ENCODE data around the gene TYW5.
A peak's percentile ranks its signal among the peaks of the same experiment; 100 is the strongest.

TYW5 gene

DNA sequence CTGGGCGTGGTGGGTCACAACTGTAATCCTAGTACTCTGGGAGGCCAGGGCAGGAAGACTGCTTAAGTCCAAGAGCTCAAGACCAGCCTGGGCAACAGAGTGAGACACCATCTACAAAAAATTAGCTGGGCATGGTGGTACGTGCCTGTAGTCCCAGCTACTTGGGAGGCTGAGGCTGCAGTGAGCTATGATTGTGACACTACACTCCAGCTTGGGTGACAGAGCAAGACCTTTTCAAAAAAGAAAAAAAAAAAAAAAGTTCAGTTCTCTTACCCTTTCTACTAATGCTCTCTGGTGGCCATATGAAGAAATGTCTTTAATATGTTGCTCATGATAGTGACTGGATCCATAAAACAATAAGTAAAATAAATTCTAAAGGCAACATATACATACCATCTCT lies 14.9 kb downstream of the TYW5 start:
- Histone ChIP-seq H3K36me3 (ENCODE audit: insufficient read depth, low read length) (peaks cover 47% of the 10 kb centered on the region), H3F3A (ENCODE audit: insufficient read depth, low read length) (0 out of 2 replicates have a peak, but pooled peaks cover 6% of the 10 kb centered on the region), H4K20me1 (ENCODE audit: insufficient read depth, low read length) (no peaks in the 10 kb centered on the region), H3K27ac (ENCODE audit: low read depth, low read length, poor library complexity, severe bottlenecking) (no peak overlapping the region), H3K79me2 (ENCODE audit: insufficient read depth, low read length) (no peaks in the 10 kb centered on the region), H3K4me1 (ENCODE audit: insufficient read depth, low read length, severe bottlenecking) (no peaks in the 10 kb centered on the region), H2AFZ (ENCODE audit: low read length) (no peak overlapping the region), H3K9me2 (ENCODE audit: low read depth, low read length) (no peaks in the 10 kb centered on the region), H3K9ac (ENCODE audit: low read length) (no peak overlapping the region), H3K4me2 (ENCODE audit: low read length) (no peak overlapping the region), H3K27me3 (ENCODE audit: insufficient read depth, low read length) (no peaks in the 10 kb centered on the region), H3K4me3 (ENCODE audit: low read depth, low read length, poor library complexity, severe bottlenecking) (no peak overlapping the region), H3K9me3 (ENCODE audit: low read length) (no peaks in the 10 kb centered on the region)
- TF ChIP-seq, protein P1, sequence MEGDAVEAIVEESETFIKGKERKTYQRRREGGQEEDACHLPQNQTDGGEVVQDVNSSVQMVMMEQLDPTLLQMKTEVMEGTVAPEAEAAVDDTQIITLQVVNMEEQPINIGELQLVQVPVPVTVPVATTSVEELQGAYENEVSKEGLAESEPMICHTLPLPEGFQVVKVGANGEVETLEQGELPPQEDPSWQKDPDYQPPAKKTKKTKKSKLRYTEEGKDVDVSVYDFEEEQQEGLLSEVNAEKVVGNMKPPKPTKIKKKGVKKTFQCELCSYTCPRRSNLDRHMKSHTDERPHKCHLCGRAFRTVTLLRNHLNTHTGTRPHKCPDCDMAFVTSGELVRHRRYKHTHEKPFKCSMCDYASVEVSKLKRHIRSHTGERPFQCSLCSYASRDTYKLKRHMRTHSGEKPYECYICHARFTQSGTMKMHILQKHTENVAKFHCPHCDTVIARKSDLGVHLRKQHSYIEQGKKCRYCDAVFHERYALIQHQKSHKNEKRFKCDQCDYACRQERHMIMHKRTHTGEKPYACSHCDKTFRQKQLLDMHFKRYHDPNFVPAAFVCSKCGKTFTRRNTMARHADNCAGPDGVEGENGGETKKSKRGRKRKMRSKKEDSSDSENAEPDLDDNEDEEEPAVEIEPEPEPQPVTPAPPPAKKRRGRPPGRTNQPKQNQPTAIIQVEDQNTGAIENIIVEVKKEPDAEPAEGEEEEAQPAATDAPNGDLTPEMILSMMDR (IDR thresholded peaks at IDR 0.05; ENCODE audit: low read length) = peak; percentile 40
- no peak for TF ChIP-seq EZH2 (IDR thresholded peaks at IDR 0.05; ENCODE audit: borderline replicate concordance, low read length)

DNA sequence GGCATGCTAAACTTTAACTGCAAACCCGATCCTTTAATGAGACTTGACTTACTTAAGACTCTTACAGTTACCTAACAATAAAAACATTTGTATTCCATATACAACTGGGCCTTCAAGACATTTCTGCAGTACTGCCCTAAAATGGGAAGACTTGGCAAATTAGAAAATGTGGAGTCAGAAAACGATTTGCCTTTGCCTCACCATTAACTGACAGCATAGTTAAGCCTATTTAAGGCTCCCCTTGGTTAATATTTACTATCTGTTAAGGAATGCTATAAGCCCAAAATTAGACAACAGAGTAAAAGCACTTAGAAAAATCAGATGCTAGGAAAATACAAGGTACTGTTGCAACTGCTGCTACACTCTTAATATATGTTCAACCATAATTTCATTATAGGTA lies 18.7 kb downstream of the TYW5 start:
- Histone ChIP-seq H3K27ac (ENCODE audit: low read depth, low read length, poor library complexity, severe bottlenecking) (no peak overlapping the region), H3K36me3 (ENCODE audit: insufficient read depth, low read length) (peaks cover 64% of the 10 kb centered on the region), H3K9me2 (ENCODE audit: low read depth, low read length) (no peaks in the 10 kb centered on the region), H2AFZ (ENCODE audit: low read length) (no peak overlapping the region), H3K4me3 (ENCODE audit: low read depth, low read length, poor library complexity, severe bottlenecking) (no peak overlapping the region), H3K4me2 (ENCODE audit: low read length) (no peak overlapping the region), H4K20me1 (ENCODE audit: insufficient read depth, low read length) (no peaks in the 10 kb centered on the region), H3K9ac (ENCODE audit: low read length) (no peak overlapping the region), H3K9me3 (ENCODE audit: low read length) (no peaks in the 10 kb centered on the region), H3K79me2 (ENCODE audit: insufficient read depth, low read length) (no peaks in the 10 kb centered on the region), H3K4me1 (ENCODE audit: insufficient read depth, low read length, severe bottlenecking) (no peaks in the 10 kb centered on the region), H3F3A (ENCODE audit: insufficient read depth, low read length) (0 out of 2 replicates have a peak, but pooled peaks cover 6% of the 10 kb centered on the region), H3K27me3 (ENCODE audit: insufficient read depth, low read length) (no peaks in the 10 kb centered on the region)
- no peak for TF ChIP-seq EZH2 (IDR thresholded peaks at IDR 0.05; ENCODE audit: borderline replicate concordance, low read length)
- TF ChIP-seq, protein P1 (IDR thresholded peaks at IDR 0.05; ENCODE audit: low read length) = no peak

DNA sequence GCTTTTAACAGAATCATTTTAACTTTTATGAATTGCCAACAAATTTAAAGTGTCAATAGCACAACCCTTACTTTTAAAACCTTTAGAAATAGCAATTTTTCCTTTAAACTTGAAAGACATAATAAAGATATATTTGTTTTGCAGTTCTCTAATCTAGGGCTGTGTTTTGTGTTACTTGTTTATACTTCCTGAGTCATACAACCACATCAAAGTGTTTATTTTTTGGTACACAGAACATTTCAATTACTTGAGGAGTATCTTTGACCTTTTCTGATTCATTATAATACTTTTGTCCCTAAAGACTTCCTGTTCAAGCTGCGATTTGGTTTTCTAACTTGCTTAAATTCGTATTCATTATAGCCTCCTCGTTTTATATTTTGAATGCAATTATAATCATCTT lies 21.8 kb downstream of the TYW5 start:
- no peaks in the 10 kb centered on the region for H3K9me3 ChIP-seq (ENCODE audit: low read length)
- H3K27me3 ChIP-seq (ENCODE audit: insufficient read depth, low read length) = no peaks in the 10 kb centered on the region
- 0 out of 2 replicates have a peak, but pooled peaks cover 6% of the 10 kb centered on the region for H3F3A ChIP-seq (ENCODE audit: insufficient read depth, low read length)
- peaks cover 73% of the 10 kb centered on the region for H3K36me3 ChIP-seq (ENCODE audit: insufficient read depth, low read length)
- no peak overlapping the region for H3K4me3 ChIP-seq (ENCODE audit: low read depth, low read length, poor library complexity, severe bottlenecking)
- H3K79me2 ChIP-seq (ENCODE audit: insufficient read depth, low read length) = no peaks in the 10 kb centered on the region
- no peak overlapping the region for H3K4me2 ChIP-seq (ENCODE audit: low read length)
- H3K9me2 ChIP-seq (ENCODE audit: low read depth, low read length) = no peaks in the 10 kb centered on the region
- H2AFZ ChIP-seq (ENCODE audit: low read length) = no peak overlapping the region
- H3K4me1 ChIP-seq (ENCODE audit: insufficient read depth, low read length, severe bottlenecking) = no peaks in the 10 kb centered on the region
- H3K27ac ChIP-seq (ENCODE audit: low read depth, low read length, poor library complexity, severe bottlenecking) = no peak overlapping the region
- H3K9ac ChIP-seq (ENCODE audit: low read length) = no peak overlapping the region
- H4K20me1 ChIP-seq (ENCODE audit: insufficient read depth, low read length) = no peaks in the 10 kb centered on the region
- TF ChIP-seq, protein P1 (IDR thresholded peaks at IDR 0.05; ENCODE audit: low read length) = no peak

Measured in OCI-LY1 (cell line).